HPDE6-E6E7 (cell line): ENCODE data around the gene GBGT1.

Experiments used
- DNase-seq: peaks from one replicate; pipeline ENCODE4 v3.0.0; 2011; ENCODE audit warnings: missing footprints; ENCODE audit errors: extremely low spot score

Gene GBGT1

GRCh38 chr9:133113949-133114885 lies 49.5 kb downstream of the GBGT1 start:
- no peak for DNase-seq

GRCh38 chr9:133113163-133113948 lies 50.4 kb downstream of the GBGT1 start:
- DNase-seq: no peak

GRCh38 chr9:133112663-133113026 lies 51.1 kb downstream of the GBGT1 start:
- no peak for DNase-seq

GRCh38 chr9:133111808-133112662 lies 51.7 kb downstream of the GBGT1 start:
- no peak for DNase-seq

- no peak for DNase-seq
Measured at GRCh38 chr9:133109931-133110650, 53.6 kb downstream of the GBGT1 start.

GRCh38 chr9:133108794-133109641 lies 54.7 kb downstream of the GBGT1 start:
- DNase-seq: no peak

- no peak for DNase-seq
Measured at GRCh38 chr9:133107961-133108793, 55.5 kb downstream of the GBGT1 start.

GRCh38 chr9:133107245-133107722 lies 56.4 kb downstream of the GBGT1 start:
- DNase-seq: no peak

GRCh38 chr9:133106511-133107244 lies 57.0 kb downstream of the GBGT1 start:
- no peak for DNase-seq

GRCh38 chr9:133105461-133105770 lies 58.3 kb downstream of the GBGT1 start:
- DNase-seq: no peak

- DNase-seq: no peak
Measured at GRCh38 chr9:133104718-133105460, 58.8 kb downstream of the GBGT1 start.

- DNase-seq: no peak
Measured at GRCh38 chr9:133103987-133104505, 59.7 kb downstream of the GBGT1 start.

GRCh38 chr9:133103183-133103986 lies 60.3 kb downstream of the GBGT1 start:
- DNase-seq: no peak
